K562 (cell line): ENCODE results near the gene GCDH.
A peak's percentile ranks its signal among the peaks of the same experiment; 100 is the strongest.

Experiments
- CEBPB ChIP-seq: fragments of 450-650 bp; IDR thresholded peaks from 2 replicates; pipeline ENCODE4 v1.6.1; 2016; ENCODE audit warnings: missing genetic modification characterization, missing compliant biosample characterization
- HCFC1 ChIP-seq: IDR thresholded peaks from 2 replicates; pipeline ENCODE4 v1.6.1; 2012; ENCODE audit warnings: low read depth, low read length, improper control_type of control experiment
- HDAC6 ChIP-seq: IDR thresholded peaks from 2 replicates; pipeline ENCODE4 v1.6.1; 2012; ENCODE audit warnings: low read depth, mild to moderate bottlenecking, control low read depth, inconsistent platforms, low read length, moderate library complexity
- JUND ChIP-seq, 2 experiments: IDR thresholded peaks; 2 replicates in 1 of 2; 3 replicates in 1 of 2; pipeline ENCODE4 v1.6.1; 2011; ENCODE audit warnings: borderline replicate concordance in 2 of 2, low read depth in 2 of 2, low read length in 2 of 2, improper control_type of control experiment in 1 of 2, missing biosample characterization in 1 of 2, missing genetic modification characterization in 1 of 2, missing genetic modification reagents in 1 of 2
- MXI1 ChIP-seq: IDR thresholded peaks from 2 replicates; pipeline ENCODE4 v1.6.1; 2011; ENCODE audit warnings: low read depth, mild to moderate bottlenecking, improper control_type of control experiment, low read length
- SPI1 ChIP-seq: IDR thresholded peaks from 2 replicates; pipeline ENCODE4 v1.6.1; 2011; ENCODE audit warnings: low read depth, low read length, control low read depth, borderline replicate concordance
- STAT5B ChIP-seq: fragments of 250-450 bp; sonication (Bioruptor Pico); IDR thresholded peaks from 2 replicates; pipeline ENCODE4 v1.8.0; 2021; ENCODE audit warnings: mild to moderate bottlenecking, inconsistent platforms
- ZBTB9 ChIP-seq: fragments of 450-650 bp; formaldehyde crosslinking; IDR thresholded peaks from 2 replicates; pipeline ENCODE4 v1.4.0; 2020; ENCODE audit warnings: mild to moderate bottlenecking, moderate library complexity
- ZNF41 ChIP-seq: fragments of 250-450 bp; sonication (Bioruptor Pico); conservative IDR thresholded peaks from 2 replicates; pipeline ENCODE4 v1.4.0; 2020; ENCODE audit warnings: mild to moderate bottlenecking
- ZNF561 ChIP-seq: fragments of 450-650 bp; formaldehyde crosslinking; conservative IDR thresholded peaks from 2 replicates; pipeline ENCODE4 v1.4.0; 2020; ENCODE audit warnings: mild to moderate bottlenecking, moderate library complexity
- ZNF586 ChIP-seq: fragments of 450-650 bp; formaldehyde crosslinking; conservative IDR thresholded peaks from 2 replicates; pipeline ENCODE4 v1.4.0; 2020; ENCODE audit warnings: mild to moderate bottlenecking, moderate library complexity
- TF ChIP-seq, protein P1 (sequence below), 3 experiments: fragments of 200-800 bp in 1 of 3; sonication (Bioruptor generic) in 1 of 3; sonication (generic) in 1 of 3; formaldehyde crosslinking in 1 of 3; IDR thresholded peaks; 2 replicates each; pipeline versions ENCODE4 v1.6.1 to v1.8.0; 2016 to 2022; ENCODE audit warnings: mild to moderate bottlenecking in 2 of 3, missing compliant biosample characterization in 2 of 3, missing genetic modification characterization in 2 of 3, missing genetic modification reagents in 1 of 3
- TF ChIP-seq, protein P2 (sequence below): fragments of 450-650 bp; formaldehyde crosslinking; IDR thresholded peaks from 2 replicates; pipeline ENCODE4 v1.4.0; 2022; ENCODE audit warnings: missing genetic modification characterization

DNA sequence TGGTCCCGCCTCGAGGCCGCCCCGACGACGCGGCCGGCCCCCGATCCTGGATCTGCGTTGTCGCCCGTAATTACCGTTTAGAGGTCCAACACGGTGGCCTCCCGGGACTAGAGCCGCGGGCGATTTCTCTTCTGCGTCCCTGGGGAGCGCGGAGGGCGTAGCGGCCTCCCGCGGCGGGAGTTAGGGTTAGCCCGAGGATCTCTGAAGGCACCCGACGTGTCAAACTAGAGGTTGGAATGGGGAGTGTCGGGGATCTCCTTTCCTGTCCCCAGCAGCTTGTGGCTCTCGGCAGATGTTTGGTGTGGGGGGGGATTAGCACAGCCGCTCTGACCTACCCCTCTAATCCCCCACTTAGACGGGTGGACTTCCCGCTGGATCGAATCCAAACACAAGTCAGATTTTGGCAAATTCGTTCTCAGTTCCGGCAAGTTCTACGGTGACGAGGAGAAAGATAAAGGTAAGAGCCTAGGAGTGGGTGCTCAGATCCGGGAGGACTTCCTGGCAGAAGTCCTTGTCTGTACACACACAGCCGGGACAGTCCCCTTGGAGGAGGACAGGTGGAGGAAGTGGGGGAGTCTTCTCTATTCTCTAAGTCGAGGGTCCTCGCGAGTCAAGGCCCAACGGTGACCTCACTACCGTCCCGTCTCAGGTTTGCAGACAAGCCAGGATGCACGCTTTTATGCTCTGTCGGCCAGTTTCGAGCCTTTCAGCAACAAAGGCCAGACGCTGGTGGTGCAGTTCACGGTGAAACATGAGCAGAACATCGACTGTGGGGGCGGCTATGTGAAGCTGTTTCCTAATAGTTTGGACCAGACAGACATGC lies 48.0 kb downstream of the GCDH start:
- TF ChIP-seq SPI1: no peak
- no peak for TF ChIP-seq STAT5B (CRISPR knock-in tag)
- TF ChIP-seq ZBTB9 (CRISPR knock-in tag): no peak
- TF ChIP-seq, protein P1, sequence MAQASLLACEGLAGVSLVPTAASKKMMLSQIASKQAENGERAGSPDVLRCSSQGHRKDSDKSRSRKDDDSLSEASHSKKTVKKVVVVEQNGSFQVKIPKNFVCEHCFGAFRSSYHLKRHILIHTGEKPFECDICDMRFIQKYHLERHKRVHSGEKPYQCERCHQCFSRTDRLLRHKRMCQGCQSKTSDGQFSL (CRISPR knock-in tag; IDR thresholded peaks at IDR 0.05): peak; percentile 87
- TF ChIP-seq, protein P1 (tag; IDR thresholded peaks at IDR 0.05): peak in 1 of 2 experiments; percentile 67; a peak in 2 of 4 replicates
- TF ChIP-seq, protein P2, sequence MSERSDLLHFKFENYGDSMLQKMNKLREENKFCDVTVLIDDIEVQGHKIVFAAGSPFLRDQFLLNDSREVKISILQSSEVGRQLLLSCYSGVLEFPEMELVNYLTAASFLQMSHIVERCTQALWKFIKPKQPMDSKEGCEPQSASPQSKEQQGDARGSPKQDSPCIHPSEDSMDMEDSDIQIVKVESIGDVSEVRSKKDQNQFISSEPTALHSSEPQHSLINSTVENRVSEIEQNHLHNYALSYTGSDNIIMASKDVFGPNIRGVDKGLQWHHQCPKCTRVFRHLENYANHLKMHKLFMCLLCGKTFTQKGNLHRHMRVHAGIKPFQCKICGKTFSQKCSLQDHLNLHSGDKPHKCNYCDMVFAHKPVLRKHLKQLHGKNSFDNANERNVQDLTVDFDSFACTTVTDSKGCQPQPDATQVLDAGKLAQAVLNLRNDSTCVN (CRISPR knock-in tag): no peak
- no peak for TF ChIP-seq MXI1
- no peak for TF ChIP-seq ZNF586 (CRISPR knock-in tag)
- no peak for TF ChIP-seq CEBPB
- TF ChIP-seq ZNF41: no peak
- TF ChIP-seq ZNF561 (CRISPR knock-in tag): no peak
- 0 out of 2 replicates have a peak, but pooled peaks have one; percentile 2 for TF ChIP-seq JUND (IDR thresholded peaks at IDR 0.05; ENCODE audit: borderline replicate concordance, low read depth, low read length)
- no peak for TF ChIP-seq JUND (tag; IDR thresholded peaks at IDR 0.05; ENCODE audit: borderline replicate concordance, low read depth, low read length)
- TF ChIP-seq HCFC1: no peak
- TF ChIP-seq HDAC6: no peak
